ENCODE measurements around the gene PUM1.

The PUM1 gene

DNA sequence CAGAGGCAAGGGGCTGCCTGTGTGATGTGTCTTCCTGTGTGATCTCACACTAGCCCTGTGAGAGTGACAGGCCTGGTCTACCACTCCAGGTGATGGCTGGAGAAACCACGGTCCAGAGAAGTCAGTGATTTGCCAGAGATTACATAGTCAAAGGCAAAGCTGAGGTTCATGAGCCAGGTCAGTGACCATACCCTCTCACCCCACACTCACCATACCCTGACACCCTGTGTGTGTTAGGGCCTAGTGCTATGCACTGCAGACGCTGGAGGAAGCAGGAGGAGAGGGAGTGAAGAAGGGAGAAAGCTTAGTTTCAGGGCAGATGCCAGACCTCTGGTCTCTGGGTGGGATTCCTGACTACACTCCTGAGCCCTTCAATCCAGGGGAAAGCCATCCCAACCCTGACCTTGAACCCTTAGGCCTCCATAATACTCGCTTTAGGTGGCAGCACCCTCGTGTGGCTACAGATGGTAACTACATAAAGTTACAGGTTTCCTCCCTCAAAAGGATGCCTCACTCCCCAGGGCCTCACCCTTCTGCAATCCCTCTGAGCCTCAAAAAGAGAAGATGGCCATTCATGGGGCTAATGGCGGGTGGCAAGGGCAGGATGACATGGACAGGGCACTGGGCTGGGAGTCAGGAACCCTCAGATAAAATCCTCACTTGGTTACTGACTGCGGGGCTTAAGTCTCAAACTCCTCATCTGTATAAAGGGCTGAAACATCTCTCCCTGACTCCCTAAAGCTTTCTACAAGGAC lies 136.2 kb downstream of the PUM1 start:
- POLR2A ChIA-PET (ENCODE audit: low non-redundant PET) = no interaction called here
- TF ChIP-seq, protein P1, sequence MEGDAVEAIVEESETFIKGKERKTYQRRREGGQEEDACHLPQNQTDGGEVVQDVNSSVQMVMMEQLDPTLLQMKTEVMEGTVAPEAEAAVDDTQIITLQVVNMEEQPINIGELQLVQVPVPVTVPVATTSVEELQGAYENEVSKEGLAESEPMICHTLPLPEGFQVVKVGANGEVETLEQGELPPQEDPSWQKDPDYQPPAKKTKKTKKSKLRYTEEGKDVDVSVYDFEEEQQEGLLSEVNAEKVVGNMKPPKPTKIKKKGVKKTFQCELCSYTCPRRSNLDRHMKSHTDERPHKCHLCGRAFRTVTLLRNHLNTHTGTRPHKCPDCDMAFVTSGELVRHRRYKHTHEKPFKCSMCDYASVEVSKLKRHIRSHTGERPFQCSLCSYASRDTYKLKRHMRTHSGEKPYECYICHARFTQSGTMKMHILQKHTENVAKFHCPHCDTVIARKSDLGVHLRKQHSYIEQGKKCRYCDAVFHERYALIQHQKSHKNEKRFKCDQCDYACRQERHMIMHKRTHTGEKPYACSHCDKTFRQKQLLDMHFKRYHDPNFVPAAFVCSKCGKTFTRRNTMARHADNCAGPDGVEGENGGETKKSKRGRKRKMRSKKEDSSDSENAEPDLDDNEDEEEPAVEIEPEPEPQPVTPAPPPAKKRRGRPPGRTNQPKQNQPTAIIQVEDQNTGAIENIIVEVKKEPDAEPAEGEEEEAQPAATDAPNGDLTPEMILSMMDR (conservative IDR thresholded peaks at IDR 0.05; ENCODE audit: low read depth) = peak; percentile 76
- DNase-seq (ENCODE audit: low spot score) = peak; percentile 48
- peak overlapping the region; percentile 44 for H3K27ac ChIP-seq
- CTCF ChIA-PET = interaction anchor here (1.0 to 2.2 kb wide), 7 partner anchors 9 to 147 kb away, joined by 3 to 12 read pairs (median 7); no protein-coding TSS in a partner anchor

- ChIA-PET POLR2A (ENCODE audit: low non-redundant PET) (no interaction called here), CTCF (interaction anchor here (0.6 to 2.2 kb wide), 8 partner anchors 9 to 146 kb away, joined by 3 to 12 read pairs (median 6); no protein-coding TSS in a partner anchor)
- H3K27ac ChIP-seq = no peak overlapping the region
- TF ChIP-seq, protein P1 (conservative IDR thresholded peaks at IDR 0.05; ENCODE audit: low read depth) = no peak
- no peak for DNase-seq (ENCODE audit: low spot score)
These were observed 136.8 kb downstream of the PUM1 start for GRCh38 chr1:30928789-30929134.

DNA sequence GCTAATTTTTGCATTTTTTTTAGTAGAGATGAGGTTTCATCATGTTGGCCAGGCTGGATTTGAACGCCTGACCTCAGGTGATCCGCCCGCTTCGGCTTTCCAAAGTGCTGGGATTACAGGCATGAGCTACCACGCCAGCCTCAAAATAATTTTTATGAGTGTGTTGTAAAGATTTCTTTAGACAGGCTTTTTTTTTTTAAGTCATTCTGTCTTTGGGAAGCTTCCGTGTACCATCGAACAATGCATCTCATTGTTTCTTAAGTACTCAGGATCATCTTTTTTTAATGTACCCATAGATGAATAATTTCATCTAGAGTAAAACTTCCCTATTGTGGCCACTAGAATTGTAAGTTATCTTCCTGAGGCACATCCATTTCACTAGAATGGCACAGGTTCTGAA lies 137.3 kb downstream of the PUM1 start:
- ChIA-PET CTCF (interaction anchor here (0.6 to 2.2 kb wide), 7 partner anchors 8 to 146 kb away, joined by 3 to 12 read pairs (median 5); no protein-coding TSS in a partner anchor), POLR2A (ENCODE audit: low non-redundant PET) (no interaction called here)
- TF ChIP-seq, protein P1 (conservative IDR thresholded peaks at IDR 0.05; ENCODE audit: low read depth) = no peak
- DNase-seq (ENCODE audit: low spot score) = no peak
- H3K27ac ChIP-seq = no peak overlapping the region

GRCh38 chr1:30927448-30927847 lies 138.1 kb downstream of the PUM1 start:
- POLR2A ChIA-PET (ENCODE audit: low non-redundant PET) = no interaction called here
- CTCF ChIA-PET = interaction anchor here (1.9 kb wide), 1 partner anchor 145 kb away, joined by 12 read pairs; no protein-coding TSS in a partner anchor
- TF ChIP-seq, protein P1 (conservative IDR thresholded peaks at IDR 0.05; ENCODE audit: low read depth) = no peak
- H3K27ac ChIP-seq = no peak overlapping the region
- no peak for DNase-seq (ENCODE audit: low spot score)

DNA sequence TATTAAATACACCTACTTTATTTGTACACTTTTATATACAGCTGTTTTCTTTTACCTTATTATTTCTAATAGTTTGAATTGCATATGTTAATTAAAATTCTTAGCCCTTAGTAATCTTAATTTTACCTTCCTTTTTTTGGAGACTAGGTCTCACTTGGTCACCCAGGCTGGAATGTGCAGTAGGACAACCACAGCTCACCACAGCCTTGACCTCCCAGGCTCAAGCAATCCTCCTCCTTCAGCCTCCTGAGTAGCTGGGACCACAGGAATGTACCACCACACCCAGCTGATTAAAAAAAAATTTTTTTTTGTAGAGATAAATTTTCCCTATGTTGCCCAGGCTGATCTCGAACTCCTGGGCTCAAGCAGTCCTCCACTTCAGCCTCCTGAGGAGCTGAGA lies 141.9 kb downstream of the PUM1 start:
- CTCF ChIA-PET = interaction anchor here (0.6 to 2.3 kb wide), 2 partner anchors 122 to 1041 kb away, joined by 3 to 7 read pairs; no protein-coding TSS in a partner anchor
- POLR2A ChIA-PET (ENCODE audit: low non-redundant PET) = no interaction called here
- H3K27ac ChIP-seq = no peak overlapping the region
- no peak for DNase-seq (ENCODE audit: low spot score)
- TF ChIP-seq, protein P1 (conservative IDR thresholded peaks at IDR 0.05; ENCODE audit: low read depth) = no peak

DNA sequence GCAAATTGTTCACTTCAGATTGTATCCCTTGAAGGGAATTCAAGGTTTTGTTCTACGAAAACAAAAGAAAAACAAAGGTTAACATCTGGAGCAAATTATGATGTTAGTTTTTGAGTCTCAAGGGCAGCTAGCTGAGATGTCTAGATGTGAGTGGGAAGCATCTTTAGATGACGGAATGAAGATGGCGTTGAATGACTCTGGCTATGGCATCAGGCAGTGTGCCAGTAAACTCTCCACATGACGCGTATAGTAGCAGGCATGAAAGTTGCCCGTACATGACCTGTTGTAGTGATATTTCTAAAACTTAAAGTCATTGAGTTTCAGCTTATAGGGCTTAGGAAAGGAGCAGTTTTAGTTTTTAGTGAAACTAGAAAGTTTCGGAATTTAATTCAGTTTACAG lies 144.7 kb downstream of the PUM1 start:
- CTCF ChIA-PET = interaction anchor here (1.0 to 3.3 kb wide), 3 partner anchors 8 to 123 kb away, joined by 3 to 16 read pairs (median 9); no protein-coding TSS in a partner anchor
- H3K27ac ChIP-seq = no peak overlapping the region
- POLR2A ChIA-PET (ENCODE audit: low non-redundant PET) = no interaction called here
- TF ChIP-seq, protein P1 (conservative IDR thresholded peaks at IDR 0.05; ENCODE audit: low read depth) = no peak
- no peak for DNase-seq (ENCODE audit: low spot score)

All from RWPE1 (cell line).